GM21381 (cell line): ENCODE data around the gene MAP3K13.

Source experiments
- ATAC-seq: cut with Tn5 transposase; IDR thresholded peaks from one replicate; pipeline ENCODE4 v1.9.1; 2021; ENCODE audit warnings: mild to moderate bottlenecking, moderate library complexity; ENCODE audit not compliant: unreplicated experiment

Gene MAP3K13

DNA sequence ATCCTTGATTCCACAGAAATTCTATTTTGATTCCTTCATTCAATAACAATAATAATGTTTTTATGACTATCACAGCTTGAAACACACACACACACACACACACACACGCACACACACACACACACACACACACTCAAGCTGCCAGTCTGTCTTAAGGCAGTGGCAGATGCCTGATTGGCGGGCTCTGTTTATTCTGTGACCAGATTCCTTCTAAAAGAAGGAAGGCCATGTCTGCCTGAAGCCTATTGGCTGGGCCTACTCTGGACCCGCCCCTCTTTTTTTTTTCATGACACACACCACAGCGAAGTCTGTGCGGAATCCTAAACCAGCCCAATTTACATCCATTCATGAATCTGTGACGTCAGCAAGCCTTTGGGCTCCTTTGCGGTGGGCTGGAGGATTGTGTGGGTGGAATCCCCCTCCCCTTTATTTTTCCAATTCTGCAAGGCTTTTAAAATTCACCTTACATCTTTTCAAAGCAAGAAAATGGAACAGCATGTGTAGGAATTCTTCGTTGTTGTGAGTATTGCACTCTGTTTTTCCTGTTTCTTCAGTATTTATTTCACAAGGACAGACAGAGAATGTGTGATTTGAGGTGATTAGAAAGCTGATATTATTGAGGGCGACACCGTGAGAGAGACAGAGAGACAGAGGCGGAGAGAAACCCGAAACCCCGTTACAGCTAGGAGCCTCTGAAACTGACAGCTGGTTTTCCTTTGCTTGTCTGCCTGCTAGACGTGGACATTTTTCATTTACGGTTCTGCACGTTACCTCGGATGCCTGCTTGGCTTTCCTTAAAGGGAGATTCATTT, at the start of gene MAP3K13:
TSS of gene MAP3K13 (plus strand) at position 287 of the 812 bp plus-strand sequence. CDS start 65,446 bp downstream, outside the sequence.
- peak; percentile 95 for ATAC-seq

DNA sequence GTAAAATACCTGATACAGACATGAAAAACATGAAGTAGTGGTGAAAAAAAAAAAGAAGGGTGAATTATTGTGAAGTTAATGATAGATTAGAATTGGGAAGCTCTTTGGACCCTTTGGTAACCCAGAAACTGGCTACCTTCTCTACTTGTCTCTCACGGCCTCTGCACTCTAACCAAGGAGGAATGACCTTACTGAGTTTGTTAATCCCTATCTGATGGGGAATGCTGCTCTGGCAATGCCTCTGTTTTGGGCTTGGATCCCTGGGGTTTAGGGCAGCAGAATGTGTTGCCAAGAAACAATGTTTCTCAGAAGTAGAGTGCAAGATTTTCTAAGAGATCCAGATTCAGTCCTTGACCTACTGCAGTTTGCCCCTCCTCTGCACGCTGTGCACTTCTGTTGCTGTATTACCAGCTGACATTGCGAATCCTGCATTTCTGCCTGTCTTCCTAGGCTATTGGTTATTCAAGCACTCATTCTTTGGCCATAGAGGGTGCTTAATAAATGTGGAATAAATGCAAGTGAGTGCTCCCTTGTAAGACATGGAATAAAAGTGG, 49.2 kb upstream of the MAP3K13 start:
- ATAC-seq, result no peak

DNA sequence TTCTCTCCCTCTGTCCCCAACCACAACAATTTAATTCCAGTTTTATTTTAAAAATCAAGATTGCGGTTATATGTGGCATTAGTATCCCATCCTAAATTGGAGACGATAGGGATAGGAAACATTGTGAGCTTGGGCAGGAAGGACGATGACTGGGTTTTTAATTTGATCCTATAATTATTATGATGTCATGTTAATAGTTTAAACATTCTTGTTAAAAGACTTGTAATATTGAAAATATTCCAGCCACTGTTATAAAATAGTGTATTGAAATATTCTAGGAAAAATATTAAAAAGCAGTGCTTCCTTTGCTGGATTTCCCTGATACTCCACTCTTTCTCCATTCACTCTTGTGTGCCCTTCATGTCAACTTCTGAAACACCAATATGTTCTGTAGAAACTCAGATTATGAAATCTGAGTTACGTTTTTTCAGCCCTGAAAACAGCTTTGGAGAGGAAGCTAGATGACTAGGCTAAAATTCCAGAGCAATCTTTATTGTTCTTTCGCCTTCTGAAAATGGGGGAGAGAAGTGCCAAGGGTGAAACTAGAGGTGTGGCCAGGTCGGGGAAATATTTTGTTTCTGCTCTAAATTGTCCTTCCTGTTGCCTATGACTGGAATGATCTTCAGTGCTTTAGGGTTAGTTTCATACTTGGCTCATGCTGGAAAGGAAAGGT, 46.1 kb upstream of the MAP3K13 start:
- no peak for ATAC-seq

DNA sequence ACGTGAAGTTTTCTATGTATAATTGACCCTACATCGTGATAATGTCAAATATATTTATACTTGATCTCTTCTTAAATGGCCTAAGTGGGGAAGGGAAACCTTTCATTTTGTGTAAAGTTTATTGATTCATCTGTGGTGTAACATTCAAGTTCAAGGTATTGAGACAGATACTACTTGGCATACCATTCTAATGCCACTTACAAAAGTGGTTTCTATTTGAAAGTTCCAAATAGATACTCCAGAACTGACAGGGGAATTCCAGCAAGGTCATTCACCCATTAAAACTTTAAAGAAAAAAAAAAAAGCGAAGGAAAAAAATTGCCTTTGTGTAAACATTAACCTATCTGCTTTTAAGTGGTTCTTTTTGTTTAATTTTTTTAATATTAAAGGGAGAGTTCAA, 45.3 kb upstream of the MAP3K13 start:
- no peak for ATAC-seq

- ATAC-seq, result no peak
Measured at GRCh38 chr3:185318141-185318540, 44.8 kb upstream of the MAP3K13 start.

DNA sequence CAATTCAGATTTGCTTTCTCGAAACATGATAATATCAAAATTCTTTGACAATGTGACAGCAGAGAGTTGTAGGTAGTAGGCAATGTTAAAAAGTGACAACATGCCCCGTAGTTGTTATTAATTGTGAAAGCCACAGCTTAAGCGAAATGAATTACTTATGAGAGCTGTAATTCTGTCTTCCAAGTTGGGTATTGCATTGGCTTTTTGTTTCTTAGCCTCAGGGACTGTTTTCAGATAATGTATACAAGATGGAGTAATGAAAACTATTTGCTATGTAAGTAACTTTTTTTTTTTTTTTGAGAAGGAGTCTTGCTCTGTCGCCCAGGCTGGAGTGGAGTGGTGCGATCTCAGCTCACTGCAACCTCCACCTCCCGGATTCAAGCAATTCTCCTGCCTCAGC, 43.1 kb upstream of the MAP3K13 start:
- ATAC-seq, result no peak

- ATAC-seq, result no peak
Measured at GRCh38 chr3:185320949-185321348, 42.0 kb upstream of the MAP3K13 start.

DNA sequence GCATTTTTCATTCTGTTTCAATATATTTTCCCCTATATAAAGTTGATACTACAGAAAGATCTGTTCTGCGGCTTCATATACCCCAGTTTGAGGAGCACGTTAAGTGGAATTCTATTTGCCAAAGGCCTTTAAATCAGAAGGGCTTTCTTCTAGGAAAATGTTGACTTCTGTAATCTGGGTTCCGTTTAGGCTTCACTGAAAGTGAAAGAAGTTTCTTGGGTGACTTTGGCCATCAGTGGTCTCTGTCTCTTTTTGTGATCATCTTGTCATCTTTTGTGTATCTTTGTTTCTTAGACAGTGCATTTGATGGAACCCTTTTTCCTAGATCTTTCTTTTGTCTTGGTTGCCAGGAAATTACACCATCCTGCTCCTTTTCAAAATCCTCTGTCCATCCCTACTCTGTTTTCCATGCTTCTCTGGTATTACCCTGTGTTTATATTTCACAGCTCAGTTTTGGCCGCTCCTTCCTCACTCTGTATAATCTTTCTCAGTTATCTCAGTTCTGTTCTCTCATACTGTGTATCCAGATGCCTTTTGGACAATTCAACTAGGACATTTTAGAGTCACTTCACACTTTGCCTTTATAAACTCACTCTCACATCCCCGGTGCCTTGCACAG, 40.7 kb upstream of the MAP3K13 start:
- no peak for ATAC-seq

GRCh38 chr3:185325946-185326791, 36.8 kb upstream of the MAP3K13 start:
- ATAC-seq, result no peak

DNA sequence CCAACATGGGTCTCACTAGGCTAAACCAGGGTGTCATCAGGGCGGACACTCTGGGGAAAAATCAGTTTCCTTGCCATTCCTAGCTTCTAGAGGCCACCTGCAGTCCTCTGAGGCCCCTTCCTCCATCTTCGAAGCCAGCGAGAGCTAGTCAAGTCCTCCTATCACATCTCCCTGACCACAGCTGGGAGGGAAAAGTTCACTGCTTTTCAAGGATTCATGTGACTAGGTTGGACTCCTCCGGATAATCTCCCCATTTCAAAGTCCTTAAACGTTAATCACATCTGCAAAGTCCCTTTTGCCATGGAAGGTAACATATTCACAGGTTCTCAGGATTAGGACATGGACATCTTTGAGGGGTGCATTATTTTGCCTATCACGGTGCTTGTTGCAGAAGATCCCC, 35.9 kb upstream of the MAP3K13 start:
- ATAC-seq, result no peak

DNA sequence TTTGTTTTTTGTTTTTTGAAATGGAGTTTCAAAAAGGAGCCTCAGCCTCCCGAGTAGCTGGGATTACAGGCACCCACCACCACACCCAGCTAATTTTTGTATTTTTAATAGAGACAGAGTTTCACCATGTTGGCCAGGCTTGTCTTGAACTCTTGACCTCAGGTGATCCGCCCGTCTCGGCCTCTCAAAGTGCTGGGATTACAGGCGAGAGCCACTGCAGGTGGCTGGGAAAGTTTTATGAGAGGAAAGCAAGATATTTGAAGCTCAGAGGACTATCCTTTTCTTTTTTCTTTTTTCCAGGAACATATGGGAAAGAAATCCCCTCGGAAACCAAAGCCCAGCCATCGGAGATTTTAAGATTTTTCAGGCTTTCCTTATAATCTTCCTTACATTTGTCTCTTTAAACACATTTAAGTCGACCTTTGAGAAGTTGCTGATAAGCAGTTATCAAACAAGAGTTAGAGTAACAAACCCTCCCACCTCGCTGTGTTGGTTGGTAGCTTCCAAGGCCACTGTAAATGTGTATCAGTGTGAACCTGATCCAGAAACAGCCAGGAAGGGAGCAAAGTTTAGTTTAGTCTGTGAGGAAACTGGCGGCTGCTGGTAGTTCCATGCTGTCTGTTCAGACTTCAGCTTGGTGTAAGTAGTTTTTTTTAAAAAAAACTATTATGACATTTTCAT, 34.5 kb upstream of the MAP3K13 start:
- ATAC-seq, result no peak

GRCh38 chr3:185330238-185330637, 32.7 kb upstream of the MAP3K13 start:
- no peak for ATAC-seq

DNA sequence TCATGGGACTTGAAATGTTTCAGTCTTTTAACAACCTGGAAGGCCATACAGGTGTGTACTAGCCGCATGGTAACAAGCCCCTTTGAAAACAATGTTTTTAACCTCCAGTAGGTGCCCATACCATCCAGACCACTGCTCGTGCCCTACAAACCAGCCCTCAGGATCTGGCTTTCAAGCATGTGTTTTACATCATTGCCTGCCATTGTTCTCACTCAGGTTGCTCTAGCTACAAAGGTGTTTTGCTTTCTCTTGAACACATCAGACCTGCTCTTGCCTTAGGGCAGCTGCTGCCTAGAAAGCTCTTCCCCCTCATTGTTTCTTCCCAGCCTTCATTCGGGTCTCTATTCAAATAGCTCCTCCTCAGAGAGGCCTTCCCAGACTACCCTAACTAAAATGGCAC, 32.3 kb upstream of the MAP3K13 start:
- ATAC-seq, result no peak

GRCh38 chr3:185332026-185332735, 30.8 kb upstream of the MAP3K13 start:
- peak; percentile 99 for ATAC-seq

DNA sequence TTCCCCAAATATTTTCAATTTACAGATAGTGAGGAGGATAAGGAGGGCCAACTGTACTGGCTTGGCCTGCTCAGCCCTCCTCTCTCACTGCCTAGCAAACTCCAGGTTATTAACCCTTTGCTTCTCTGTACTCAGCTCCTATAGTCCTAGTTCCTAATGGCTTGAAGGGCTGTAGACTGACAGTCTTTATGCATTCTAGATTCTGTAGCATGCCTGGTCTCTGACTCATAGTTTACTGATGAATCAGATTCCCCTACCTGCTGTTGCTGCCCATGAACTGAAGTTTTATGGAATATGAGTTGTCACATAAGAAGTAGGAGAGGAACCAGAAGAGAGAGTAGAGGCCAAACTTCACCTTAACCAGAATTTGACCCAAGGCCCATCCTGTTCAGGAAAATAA, 27.1 kb upstream of the MAP3K13 start:
- no peak for ATAC-seq

DNA sequence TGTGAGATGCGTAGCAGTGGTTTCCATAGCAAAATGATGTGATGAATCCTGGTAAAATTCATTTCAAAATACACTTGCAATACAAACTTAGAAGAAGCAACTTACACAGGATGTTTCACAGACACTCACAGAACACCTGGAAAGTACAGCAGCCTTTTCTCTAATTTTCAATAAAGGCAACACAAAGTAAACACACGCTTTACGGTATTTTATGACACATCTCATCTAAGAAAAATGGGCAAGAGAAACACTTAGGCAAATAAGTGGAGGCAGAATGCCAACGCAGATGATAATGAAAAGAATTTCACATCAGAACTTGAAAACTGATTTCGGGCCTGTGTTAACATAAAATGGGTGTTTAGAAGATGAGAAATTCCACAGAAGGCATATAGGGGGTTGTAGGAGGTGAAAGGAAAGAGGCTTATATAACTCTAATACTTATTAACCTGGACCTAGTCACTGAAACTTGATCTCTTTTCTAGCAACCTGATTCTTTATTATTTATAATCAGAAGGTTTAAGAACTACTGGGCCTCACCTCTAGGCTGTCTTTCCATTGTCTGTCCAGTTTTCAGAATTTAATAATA, 25.6 kb upstream of the MAP3K13 start:
- no peak for ATAC-seq

DNA sequence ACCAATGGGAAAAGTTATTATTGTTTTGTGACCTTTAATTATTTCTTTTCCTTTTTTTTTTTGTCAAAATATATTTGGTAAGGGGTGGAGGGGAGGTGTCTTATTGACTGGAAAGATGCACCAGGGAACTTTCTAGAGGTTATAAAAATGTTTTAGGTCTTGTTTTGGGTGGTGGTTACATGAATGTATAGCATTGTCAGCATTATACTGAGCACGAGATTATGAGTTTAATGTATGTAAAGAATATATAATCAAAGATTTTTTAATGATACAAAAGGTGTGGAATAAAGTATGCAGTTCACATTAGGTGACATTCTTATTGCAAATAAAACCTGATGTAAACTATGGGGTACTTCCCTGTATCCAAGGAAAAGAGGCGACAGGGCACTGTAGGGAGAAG, 23.0 kb upstream of the MAP3K13 start:
- no peak for ATAC-seq

GRCh38 chr3:185340751-185341150, 22.2 kb upstream of the MAP3K13 start:
- ATAC-seq, result no peak
